Fibroblast of pulmonary artery (primary cell): ENCODE data around the gene NSA2.

Source experiments
- DNase-seq: peaks from one replicate; pipeline ENCODE4 v3.0.0-alpha.2; 2010; ENCODE audit warnings: low read depth
- H3K4me3 ChIP-seq: replicated peaks from 2 replicates; pipeline ENCODE4 v1.5.1; 2011; ENCODE audit warnings: low read depth, mild to moderate bottlenecking, control low read depth, low read length, moderate library complexity
- TF ChIP-seq, protein P1 (sequence below): IDR thresholded peaks from 2 replicates; pipeline ENCODE4 v1.5.1; 2011; ENCODE audit warnings: mild to moderate bottlenecking, control low read depth, low read length, inconsistent platforms; ENCODE audit errors: missing control alignments

The NSA2 gene

DNA sequence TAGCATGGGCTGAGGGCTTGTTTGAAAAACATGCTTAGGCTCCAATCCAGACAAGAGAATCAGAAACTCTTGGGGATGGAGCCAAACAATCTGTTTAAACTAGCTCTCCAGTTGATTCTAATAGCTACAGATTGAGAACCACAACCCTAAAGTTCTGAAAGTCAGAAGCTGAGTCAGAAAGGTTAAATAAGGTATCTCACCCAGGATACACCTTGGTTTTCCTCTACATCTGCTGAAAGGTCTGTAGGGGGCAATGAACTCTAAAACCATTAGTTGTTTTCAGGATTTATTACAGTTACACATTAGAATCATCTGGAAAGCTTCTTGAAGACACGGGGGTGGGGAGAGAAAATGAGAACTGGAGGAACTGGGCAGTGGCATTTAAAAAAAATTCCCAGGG lies 5.8 kb upstream of the NSA2 start:
- TF ChIP-seq, protein P1, sequence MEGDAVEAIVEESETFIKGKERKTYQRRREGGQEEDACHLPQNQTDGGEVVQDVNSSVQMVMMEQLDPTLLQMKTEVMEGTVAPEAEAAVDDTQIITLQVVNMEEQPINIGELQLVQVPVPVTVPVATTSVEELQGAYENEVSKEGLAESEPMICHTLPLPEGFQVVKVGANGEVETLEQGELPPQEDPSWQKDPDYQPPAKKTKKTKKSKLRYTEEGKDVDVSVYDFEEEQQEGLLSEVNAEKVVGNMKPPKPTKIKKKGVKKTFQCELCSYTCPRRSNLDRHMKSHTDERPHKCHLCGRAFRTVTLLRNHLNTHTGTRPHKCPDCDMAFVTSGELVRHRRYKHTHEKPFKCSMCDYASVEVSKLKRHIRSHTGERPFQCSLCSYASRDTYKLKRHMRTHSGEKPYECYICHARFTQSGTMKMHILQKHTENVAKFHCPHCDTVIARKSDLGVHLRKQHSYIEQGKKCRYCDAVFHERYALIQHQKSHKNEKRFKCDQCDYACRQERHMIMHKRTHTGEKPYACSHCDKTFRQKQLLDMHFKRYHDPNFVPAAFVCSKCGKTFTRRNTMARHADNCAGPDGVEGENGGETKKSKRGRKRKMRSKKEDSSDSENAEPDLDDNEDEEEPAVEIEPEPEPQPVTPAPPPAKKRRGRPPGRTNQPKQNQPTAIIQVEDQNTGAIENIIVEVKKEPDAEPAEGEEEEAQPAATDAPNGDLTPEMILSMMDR = no peak
- no peak for DNase-seq
- H3K4me3 ChIP-seq = no peak overlapping the region

DNA sequence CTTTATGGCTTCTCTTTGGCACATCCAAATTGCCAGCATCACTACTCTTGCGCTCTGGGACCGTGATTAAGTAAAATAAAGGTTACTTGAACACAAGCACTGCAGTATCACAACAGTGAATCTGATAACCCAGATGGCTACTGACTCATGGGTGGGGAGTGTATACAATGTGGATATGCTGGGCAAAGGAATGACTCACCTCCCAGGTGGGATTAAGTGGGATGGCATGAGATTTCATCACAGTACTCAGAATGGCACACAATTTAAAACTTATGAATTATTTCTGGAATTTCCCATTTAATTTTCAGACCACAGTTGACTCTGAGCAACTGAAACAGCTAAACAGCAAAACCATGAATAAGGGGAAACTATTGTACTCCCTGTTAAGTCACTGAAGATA lies 4.5 kb upstream of the NSA2 start:
- DNase-seq = peak; percentile 51
- TF ChIP-seq, protein P1 = no peak
- H3K4me3 ChIP-seq = no peak overlapping the region

DNA sequence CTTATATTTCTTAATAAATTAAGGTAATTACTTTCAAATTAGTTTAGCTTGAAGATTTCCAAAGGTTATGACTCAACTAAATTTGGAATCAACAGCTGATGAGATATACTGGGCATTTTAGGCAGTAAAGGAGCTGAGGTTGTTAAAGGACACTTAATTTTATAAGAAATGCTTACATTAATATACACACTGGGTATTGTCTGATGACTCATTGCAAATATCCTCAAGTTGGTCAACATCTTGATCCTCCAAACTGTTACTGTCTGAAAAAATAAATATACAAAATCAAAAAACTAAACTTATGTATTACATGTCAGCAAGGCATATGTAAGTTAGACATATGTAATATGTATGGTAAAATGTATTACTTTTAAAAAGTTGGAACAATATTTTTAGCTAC lies 3.5 kb upstream of the NSA2 start:
- H3K4me3 ChIP-seq = no peak overlapping the region
- DNase-seq = no peak
- TF ChIP-seq, protein P1 = no peak

DNA sequence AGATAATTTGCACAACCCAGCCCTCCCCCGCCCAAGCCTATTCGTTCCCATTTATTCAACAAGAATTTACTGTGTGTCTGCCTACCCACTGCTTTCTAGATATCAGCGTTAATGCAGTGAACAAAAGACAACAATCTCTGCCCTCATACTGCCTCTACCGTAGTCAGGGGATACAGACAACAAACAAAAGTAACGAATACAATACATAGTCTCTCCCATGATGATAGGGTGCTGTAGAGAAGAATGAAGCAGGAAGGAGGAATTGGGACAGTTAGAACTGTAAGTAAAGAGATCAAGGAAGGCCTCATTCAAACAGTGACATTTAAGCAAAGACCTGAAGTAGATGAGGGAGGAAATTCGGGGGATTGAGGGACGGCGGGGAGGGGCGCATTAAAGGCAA lies 1.8 kb upstream of the NSA2 start:
- TF ChIP-seq, protein P1 = no peak
- DNase-seq = peak; percentile 22
- no peak overlapping the region for H3K4me3 ChIP-seq

DNA sequence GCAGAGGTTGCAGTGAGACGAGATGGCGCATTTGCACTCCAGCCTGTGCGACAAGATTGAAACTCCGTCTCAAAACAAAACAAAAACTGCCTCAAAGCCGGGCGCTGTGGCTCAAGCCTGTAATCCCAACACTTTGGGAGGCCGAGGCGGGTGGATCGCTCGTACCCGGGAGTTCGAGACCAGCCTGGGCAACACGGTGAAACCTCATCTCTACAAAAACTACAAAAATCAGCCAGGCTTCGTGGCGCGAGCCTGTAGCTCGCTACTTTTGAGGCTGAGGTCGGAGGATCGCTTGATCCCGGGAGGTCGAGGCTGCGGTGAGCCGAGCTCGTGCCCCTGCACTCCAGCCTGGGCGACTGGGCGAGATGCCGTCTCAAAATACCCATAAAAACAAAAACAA lies 1.1 kb upstream of the NSA2 start:
- no peak for DNase-seq
- TF ChIP-seq, protein P1 = no peak
- peak overlapping the region; percentile 99 for H3K4me3 ChIP-seq

DNA sequence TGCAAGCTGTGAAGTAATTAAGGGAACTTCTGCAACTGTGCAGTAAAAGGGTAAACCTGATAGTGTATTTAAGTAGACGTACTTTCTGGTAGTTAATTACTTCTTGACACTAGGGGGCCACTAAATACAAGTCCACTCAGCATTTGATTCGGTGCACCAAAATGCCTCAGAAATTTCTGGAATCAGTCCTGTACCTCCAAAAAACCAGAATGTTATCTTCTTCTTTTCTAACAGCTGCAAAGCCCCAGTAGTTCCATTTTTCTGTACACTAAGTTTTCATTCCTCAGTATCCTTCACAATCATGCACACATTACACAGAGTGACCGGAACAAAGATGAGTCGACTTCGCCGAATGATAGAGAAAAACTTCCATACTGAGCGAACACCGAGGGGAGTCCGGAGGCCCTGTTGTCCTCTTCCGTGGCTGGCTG lies 616 bp upstream of the NSA2 start:
- peak overlapping the region; percentile 99 for H3K4me3 ChIP-seq
- TF ChIP-seq, protein P1 = peak; percentile 29

DNA sequence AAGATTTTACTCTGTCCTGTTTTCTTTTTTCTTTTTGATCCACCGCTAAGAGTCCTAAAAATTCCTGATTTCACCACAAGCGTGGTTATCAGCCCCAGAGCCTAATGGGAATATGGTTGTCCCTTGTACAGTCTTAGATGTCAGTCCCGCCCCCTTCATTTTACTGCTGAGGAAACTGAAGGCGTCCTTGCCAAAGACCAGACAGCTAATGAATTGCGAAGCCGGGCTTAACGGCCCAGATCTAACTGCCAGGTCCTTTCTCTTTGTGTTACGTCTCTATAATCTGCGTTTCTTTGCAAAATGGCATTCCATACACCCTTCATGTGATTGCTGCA lies 497 bp downstream of the NSA2 start:
- DNase-seq = peak; percentile 63
- H3K4me3 ChIP-seq = peak overlapping the region; percentile 99
- TF ChIP-seq, protein P1 = no peak

More for the DNA sequence above, 616 bp upstream of the NSA2 start:
- DNase-seq = peak; percentile 51
